Activated CD4-positive, alpha-beta T cell treated with anti-CD3 and anti-CD28 coated beads, Interleukin-10, Interleukin-2, amounts not matched to agents 100 ng/mL and 50 ng/mL, durations not matched to agents 16 hours and 8 hours (primary cell): ENCODE results near the gene STAMBPL1.

Experiments
- DNase-seq: peaks from one replicate; pipeline ENCODE4 v3.0.0-alpha.2; 2020

Gene STAMBPL1

DNA sequence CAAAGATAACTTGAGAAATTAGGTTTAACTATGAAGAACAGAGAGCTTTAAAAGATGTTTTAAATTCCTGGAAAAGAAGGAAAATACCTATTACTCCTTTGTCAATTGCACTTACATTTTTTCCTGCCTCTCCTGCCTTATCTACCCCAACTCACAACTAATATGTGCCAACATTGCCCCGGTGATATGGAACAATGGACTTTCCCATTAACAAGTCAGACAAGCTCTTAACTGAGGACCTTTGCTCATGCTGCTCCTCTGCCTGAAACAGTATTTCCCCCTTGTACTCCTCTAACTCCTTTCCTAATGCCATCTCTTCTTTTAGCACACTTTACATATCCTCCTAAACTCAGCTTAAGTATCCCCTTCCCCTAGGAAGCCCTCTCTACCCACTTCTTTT lies 77.3 kb downstream of the STAMBPL1 start:
- DNase-seq = no peak

DNA sequence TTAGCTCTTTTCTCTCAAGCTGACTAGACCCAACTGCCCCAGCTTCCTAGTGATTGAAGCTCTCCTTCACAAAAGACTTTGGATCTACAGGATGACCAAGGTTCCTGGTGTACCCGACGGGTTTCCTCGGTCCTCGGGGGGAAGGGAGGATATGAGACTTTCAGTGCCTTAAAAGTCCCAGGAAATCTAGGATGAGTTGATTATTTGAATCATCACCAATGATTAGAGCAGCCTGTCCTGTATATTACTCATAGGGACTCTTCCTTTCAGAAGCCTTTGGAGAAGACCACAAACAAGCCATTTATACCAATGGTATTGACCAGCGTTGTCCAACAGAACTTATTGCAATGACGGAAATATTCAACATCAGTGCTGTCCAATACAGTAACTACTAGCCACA lies 78.7 kb downstream of the STAMBPL1 start:
- DNase-seq = no peak

DNA sequence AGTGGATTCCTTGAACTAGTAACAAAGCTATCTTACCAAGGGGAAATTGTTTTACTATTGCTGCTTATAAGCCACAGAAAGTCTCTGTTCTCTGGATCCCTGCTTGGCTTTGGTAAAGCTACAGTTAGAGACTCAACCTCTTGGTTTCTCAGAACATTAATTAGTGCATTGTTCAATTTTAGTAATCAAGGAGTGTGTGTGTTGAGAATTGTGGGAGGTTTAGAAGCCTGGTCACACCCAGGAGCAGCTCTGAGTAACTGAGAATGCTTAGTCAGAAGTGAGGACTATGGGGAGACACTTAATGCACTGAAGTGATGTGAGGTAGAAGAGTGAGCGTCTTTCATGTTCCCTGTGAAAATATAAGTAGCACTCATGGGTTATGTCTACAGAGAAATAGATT lies 80.8 kb downstream of the STAMBPL1 start:
- DNase-seq = peak; percentile 61

DNA sequence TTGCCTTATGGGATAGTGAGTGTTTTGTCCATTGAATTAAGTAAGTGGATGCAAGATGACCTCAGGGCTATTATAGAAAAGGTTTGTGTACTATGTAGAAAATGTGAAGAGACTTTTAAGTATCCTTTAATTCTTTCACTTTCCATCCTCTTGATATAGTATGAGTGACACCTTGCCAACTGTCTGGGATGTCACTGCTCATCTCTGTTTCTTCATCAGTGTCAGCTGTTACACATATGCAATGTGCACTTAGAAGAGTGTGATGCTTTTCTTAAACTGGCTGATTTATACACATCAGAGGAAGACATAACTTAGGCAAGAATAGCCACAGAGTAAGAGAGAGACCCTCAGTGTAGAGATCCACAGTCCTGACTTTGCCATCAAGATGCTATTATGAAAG lies 81.2 kb downstream of the STAMBPL1 start:
- no peak for DNase-seq

DNA sequence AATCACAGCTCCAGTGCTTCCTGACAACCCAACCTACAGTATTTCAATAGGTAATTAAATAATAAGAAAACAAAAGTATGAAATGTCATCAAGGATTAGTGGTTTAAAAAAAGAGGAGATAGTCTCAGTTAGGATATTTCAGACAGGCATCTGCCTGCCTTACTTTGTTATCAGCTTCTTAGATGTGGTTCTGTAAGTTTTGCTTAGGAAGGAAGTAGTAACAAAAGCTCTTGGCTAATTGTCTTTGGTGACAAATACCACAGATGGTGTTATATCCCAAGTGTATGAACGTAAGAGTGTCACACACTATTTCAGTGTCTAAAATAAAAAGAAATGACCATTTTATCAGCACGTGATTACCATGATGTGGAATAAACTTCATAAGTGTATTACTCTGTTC lies 82.3 kb downstream of the STAMBPL1 start:
- no peak for DNase-seq

DNA sequence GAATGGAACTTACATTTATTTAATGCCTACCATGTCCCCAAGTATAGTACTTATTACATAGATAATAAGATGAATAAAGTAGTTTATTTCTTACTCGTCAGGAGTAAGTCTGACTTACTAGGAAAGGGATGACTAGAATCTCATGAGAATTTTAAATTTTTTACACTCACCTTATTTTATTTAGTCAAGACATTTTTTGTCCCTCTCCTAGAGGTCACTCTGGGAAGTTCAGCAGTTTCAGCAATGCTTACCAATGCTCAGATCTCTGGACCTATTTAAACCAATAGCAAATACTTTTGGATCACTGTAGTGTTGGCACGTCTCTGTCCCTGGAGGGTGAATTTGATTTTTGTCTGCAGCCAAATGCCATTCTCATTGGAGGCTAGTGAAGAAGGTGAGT lies 83.3 kb downstream of the STAMBPL1 start:
- DNase-seq = no peak

DNA sequence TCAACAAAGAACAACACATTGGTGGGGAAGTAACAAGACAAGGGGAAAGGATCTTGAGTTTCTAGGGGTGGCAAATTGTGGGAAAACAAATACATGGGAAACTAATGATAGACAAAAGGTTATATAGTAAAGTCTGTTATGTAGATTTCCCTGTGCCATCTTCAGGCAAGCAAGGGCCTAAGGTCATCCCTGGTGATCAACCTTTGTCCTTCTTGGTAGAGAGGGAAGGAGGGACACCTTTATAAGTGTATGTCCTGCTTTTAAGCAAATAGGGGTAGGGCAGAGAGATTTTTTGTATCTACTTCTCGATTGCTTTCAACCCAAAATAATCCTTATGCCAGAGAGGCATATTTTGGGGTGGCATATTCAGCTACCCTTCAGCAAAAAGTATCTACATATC lies 84.3 kb downstream of the STAMBPL1 start:
- no peak for DNase-seq

DNA sequence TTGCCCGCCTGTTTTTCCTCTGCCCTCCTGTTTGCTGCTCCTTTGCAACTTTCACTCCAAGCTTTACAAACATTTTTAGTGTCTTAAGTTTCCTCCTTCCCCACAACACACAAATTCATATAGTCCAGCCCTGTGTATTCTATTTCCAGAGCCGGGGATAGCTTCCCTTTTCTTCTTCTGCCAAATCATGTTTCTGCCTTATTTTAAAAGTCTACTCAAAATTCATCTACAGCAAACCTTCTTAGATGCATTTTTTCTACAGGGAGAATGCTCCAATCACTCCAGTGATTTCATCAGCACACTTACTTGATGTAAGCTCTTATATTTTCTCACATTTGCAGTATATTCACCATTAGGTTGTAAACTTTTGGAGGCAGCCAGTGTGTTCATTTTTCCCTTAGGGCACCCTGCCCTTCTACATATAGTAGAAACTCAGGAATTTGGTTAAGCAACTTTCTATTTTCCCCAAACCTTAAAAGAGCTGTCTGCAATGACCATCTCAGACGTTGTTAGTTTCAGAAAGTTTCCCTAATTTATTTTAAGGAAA lies 84.9 kb downstream of the STAMBPL1 start:
- no peak for DNase-seq

DNA sequence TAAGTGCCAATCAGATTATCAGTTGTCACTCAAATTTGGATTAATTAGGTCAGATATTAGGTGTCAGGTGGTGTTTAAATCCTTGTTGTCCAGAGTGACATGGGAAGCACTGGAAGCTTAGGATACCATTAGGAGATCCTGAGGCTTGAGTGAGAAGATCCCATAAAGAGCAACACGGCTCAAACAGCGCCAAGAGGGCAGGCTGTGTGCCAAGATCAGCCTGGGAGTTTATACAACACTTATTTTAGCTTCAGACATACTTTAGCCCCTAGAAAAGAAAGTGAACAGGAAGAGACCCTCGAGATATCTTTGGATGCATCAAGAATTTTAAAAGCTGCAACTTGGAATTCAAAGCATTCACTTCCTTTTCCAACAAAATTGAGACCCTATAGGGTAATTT lies 86.8 kb downstream of the STAMBPL1 start:
- no peak for DNase-seq

DNA sequence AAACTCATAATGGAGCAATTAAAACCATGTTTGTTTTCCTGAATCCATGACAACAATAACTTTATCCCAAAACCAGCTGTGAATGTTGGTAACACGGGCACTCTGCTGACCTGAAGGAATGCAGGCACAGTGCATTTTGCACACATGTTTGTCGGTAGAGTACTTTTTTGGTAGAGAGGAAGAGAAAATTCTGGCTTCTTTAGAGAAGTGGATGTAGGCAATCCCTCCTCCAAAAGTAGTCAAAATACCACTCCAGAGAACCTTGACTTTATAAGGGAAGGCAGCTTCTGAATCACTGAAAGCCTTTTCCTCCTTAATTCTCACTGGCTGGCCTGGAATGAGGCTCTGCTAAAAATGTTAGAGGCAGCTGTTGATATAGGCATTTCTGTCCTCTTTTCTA lies 88.3 kb downstream of the STAMBPL1 start:
- no peak for DNase-seq

DNA sequence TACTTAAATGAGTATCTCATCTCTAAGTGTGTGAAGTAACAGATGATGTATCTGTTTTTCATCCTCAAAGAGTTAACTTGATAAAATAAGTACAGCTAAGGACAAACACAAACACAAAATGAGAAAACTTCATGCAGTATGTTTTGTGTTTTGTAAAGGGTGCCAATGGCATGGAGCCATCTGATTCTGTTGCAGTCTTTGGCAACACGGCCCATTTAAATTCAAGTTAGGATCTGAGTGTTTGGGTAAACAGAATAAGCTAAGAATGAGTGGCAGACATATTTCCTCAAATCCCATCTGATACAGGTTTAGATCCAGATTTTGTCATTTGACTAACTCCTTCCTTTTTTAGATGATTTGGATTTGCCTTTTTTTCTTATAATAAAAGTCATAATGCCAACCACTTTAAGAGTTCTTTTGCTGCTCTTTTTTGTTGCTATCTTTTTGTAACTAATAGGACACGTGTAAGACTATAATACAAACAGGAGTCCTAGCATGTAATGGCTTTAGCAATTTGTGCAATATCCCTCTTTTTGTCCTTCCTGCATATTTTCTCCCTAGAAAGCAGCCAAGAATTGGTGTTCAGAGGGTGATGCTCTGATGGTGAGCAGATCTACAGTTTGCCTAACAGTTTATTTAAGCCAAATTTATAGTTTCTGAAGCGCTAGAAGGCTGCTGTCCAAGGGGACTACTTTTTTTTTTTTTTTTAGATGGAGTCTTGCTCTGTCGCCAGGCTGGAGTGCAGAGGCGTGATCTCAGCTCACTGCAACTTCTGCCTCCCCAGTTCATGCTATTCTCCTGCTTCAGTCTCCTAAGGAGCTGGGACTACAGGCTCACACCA lies 91.4 kb downstream of the STAMBPL1 start:
- DNase-seq = no peak
